K562 (cell line): ENCODE data around the gene TMEM267. TPM values are rescaled to one million over a fixed set of nuclear protein-coding genes. Genes with fewer than 3 reads are reported as not detected.
"Not testable (repeated sequence)": the region's sequence is repeated elsewhere in the genome, so short reads cannot be mapped to it uniquely, and the experiment has no call there.

Experiments used
- ATAC-seq: fragments of 200-7000 bp; cut with Tn5 transposase; 3 replicates; pipeline ENCODE4 v1.9.1; 2020; ENCODE audit warnings: moderate library complexity
- BruUV-seq: library from RNA; stranded (reverse); fragments of 400-500 nt; replicated peaks from 2 replicates; lab custom pipeline; 2021; lab: Mats Ljungman, UMichigan
- CTCF ChIA-PET: fragments of 300-600 bp; formaldehyde crosslinking; extraction: SDS; loops from one replicate; lab custom pipeline; 2021; ENCODE audit warnings: low intra/inter-chr PET ratio; lab: Yijun Ruan, JAX
- POLR2A ChIA-PET: fragments of 300-600, 350-650 bp; sonication (Branson Sonifier 250); formaldehyde crosslinking; extraction: SDS; loops from one replicate; lab custom pipeline; 2021; ENCODE audit warnings: antibody characterized with exemption, inconsistent platforms; lab: Yijun Ruan, JAX
- DNase-seq, 4 experiments: peaks; one replicate each; pipeline versions ENCODE4 v3.0.0 to v3.0.0-alpha.2; 2011 to 2018; ENCODE audit warnings: low spot score in 3 of 4, mixed read lengths in 3 of 4; ENCODE audit errors: extremely low read depth in 1 of 4
- FAIRE-seq: peaks from 2 replicates; lab custom pipeline; 2011; peaks lifted over from hg19 to GRCh38; lab: Jason Lieb, UNC
- H2AFZ ChIP-seq: 2 replicates; pipeline ENCODE4 v1.6.0; 2011; ENCODE audit warnings: low read depth, low read length, control low read depth, inconsistent platforms
- H3K27ac ChIP-seq: fragments of 200-600 bp; 3 replicates; pipeline ENCODE4 v1.8.0; 2011; ENCODE audit warnings: low read depth, mild to moderate bottlenecking, control low read depth, inconsistent platforms, low read length, moderate library complexity, mixed read lengths; ENCODE audit errors: extremely low read depth
- H3K27me3 ChIP-seq, 2 experiments: fragments of 300-600 bp in 1 of 2; 2 replicates in 1 of 2; 3 replicates in 1 of 2; pipeline versions ENCODE4 v1.6.0 to v1.8.0; 2011; ENCODE audit warnings: inconsistent platforms in 2 of 2, low read length in 2 of 2, mild to moderate bottlenecking in 1 of 2, mixed read lengths in 1 of 2, moderate library complexity in 1 of 2; ENCODE audit not compliant: control insufficient read depth in 2 of 2, insufficient read depth in 2 of 2
- H3K36me3 ChIP-seq: fragments of 300-600 bp; 3 replicates; pipeline ENCODE4 v1.8.0; 2011; ENCODE audit warnings: mild to moderate bottlenecking, low read length, inconsistent platforms; ENCODE audit not compliant: control insufficient read depth, insufficient read depth
- H3K4me1 ChIP-seq, 2 experiments: fragments of 200-600 bp in 1 of 2; replicated peaks in 1 of 2; 2 replicates in 1 of 2; 3 replicates in 1 of 2; pipeline versions ENCODE4 v1.5.1 to v1.8.0; 2011; ENCODE audit warnings: inconsistent platforms in 2 of 2, low read length in 2 of 2, mild to moderate bottlenecking in 1 of 2, mixed read lengths in 1 of 2, moderate library complexity in 1 of 2; ENCODE audit not compliant: control insufficient read depth in 2 of 2, insufficient read depth in 2 of 2
- H3K4me2 ChIP-seq: 2 replicates; pipeline ENCODE4 v1.6.1; 2011; ENCODE audit warnings: low read length, control low read depth, inconsistent platforms, mixed read lengths; ENCODE audit not compliant: insufficient read depth
- H3K4me3 ChIP-seq: fragments of 200-600 bp; sonication (generic), shearing (Covaris generic); 2 replicates; pipeline ENCODE4 v1.5.1; 2016; ENCODE audit warnings: control low read depth, inconsistent platforms
- H3K79me2 ChIP-seq: fragments of 200-600 bp; 3 replicates; pipeline ENCODE4 v1.8.0; 2011; ENCODE audit warnings: low read length, inconsistent platforms; ENCODE audit not compliant: control insufficient read depth, insufficient read depth
- H3K9ac ChIP-seq, 2 experiments: 2 replicates each; pipeline versions ENCODE4 v1.6.0 to v1.6.1; 2011; ENCODE audit warnings: low read depth in 2 of 2, low read length in 2 of 2, control low read depth in 1 of 2, inconsistent platforms in 1 of 2, mild to moderate bottlenecking in 1 of 2, mixed read lengths in 1 of 2; ENCODE audit not compliant: insufficient read depth in 1 of 2
- H3K9me1 ChIP-seq: one replicate; pipeline ENCODE4 v1.6.0; 2011; ENCODE audit warnings: inconsistent platforms, mild to moderate bottlenecking, low read length, moderate library complexity; ENCODE audit not compliant: control insufficient read depth, insufficient read depth
- H3K9me3 ChIP-seq: replicated peaks from 2 replicates; pipeline ENCODE4 v1.5.1; 2011; ENCODE audit warnings: low read depth, low read length, inconsistent platforms; ENCODE audit not compliant: control insufficient read depth, insufficient read depth
- H4K20me1 ChIP-seq: replicated peaks from 2 replicates; pipeline ENCODE4 v1.6.1; 2011; ENCODE audit warnings: low read length, inconsistent platforms, mixed read lengths; ENCODE audit not compliant: control insufficient read depth, insufficient read depth
- C11orf30 ChIP-seq: fragments of 450-650 bp; IDR thresholded peaks from 2 replicates; pipeline ENCODE4 v1.6.1; 2016; ENCODE audit warnings: low read depth, mild to moderate bottlenecking
- MAFG ChIP-seq: fragments of 450-650 bp; conservative IDR thresholded peaks from 2 replicates; pipeline ENCODE4 v1.6.1; 2016; ENCODE audit warnings: missing genetic modification characterization, missing compliant biosample characterization
- RBM25 ChIP-seq: fragments of 200-400 bp; formaldehyde crosslinking; IDR thresholded peaks from 2 replicates; pipeline ENCODE4 v1.6.1; 2018; ENCODE audit warnings: low read length, low read depth, moderate library complexity; ENCODE audit not compliant: severe bottlenecking
- TFAP4 ChIP-seq: sonication (generic); formaldehyde crosslinking; IDR thresholded peaks from 2 replicates; pipeline ENCODE4 v1.8.0; 2022; ENCODE audit warnings: missing genetic modification reagents, mild to moderate bottlenecking, moderate library complexity, borderline replicate concordance
- ZNF316 ChIP-seq: fragments of 450-650 bp; IDR thresholded peaks from 2 replicates; pipeline ENCODE4 v1.6.1; 2016
- WGBS: fragments of 100-300 bp; shearing (Covaris generic); methylation state at CpG from one replicate; pipeline ENCODE4 v1.1.6; 2016; ENCODE audit warnings: low coverage, mixed read lengths; ENCODE audit not compliant: insufficient coverage; ENCODE audit errors: missing lambda C conversion rate; 5-methylcytosine and 5-hydroxymethylcytosine counted together
- in situ Hi-C: fragments of 300-500 bp; cut with MboI; formaldehyde crosslinking; loops from 4 replicates; pipeline ENCODE4 v1.15.0; 2018; ENCODE audit warnings: inconsistent platforms, mixed read lengths
- intact Hi-C: fragments of 100-400 bp; cut with micrococcal nuclease; formaldehyde crosslinking; loops from 2 replicates; pipeline ENCODE4 v1.14.2; 2022
- polyA plus RNA-seq, 8 experiments: library from polyadenylated mRNA; depleted of rRNA in 4 of 8; stranded (reverse) in 5 of 8; unstranded in 3 of 8; fragments of >200 nt; fragmentation: Nextera tagmentation in 2 of 8; fragmentation: Illumina TruSeq in 1 of 8; extraction: Ambion mirVana in 2 of 8; extraction: Trizol in 1 of 8; gene quantifications; 2 replicates each; pipeline versions ENCODE4 v1.2.1 to v1.2.3, GENCODE V29; 2011 to 2014; ENCODE audit warnings: inconsistent platforms in 1 of 8, missing spikeins in 1 of 8
- total RNA-seq, 7 experiments: library from RNA; depleted of rRNA in 6 of 7; stranded (reverse); fragments of >200 nt in 6 of 7; fragmentation: Illumina TruSeq in 2 of 7; extraction: Trizol in 2 of 7; gene quantifications; 2 replicates each; pipeline versions ENCODE4 v1.2.1 to v1.2.3, GENCODE V29; 2011 to 2021; ENCODE audit warnings: low replicate concordance in 1 of 7

TMEM267 gene
- total and polyA plus RNA-seq, 9 of the 15 experiments (the other 6 are each of a cell fraction or from before 2014, with no cell fraction given): 8.1 to 61.1 (median 17.8) TPM

DNA sequence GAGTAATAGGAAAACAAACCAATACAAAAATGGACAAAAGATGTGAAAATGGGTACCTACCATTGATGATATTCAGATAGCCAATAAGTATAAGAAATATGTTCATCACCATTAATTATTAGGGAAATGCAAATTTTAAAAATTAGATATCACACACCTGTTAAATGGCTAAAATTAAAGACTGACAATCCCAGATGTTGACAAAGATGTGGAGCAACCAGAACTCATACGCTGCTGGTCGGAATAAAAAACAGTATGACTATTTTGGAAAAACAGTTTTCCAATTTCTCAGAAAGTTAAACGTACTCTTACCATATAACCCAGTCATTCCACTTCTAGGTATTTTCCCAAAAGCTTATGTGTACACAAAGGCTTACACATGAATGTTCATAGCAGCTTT is 27.1 kb downstream of the TMEM267 start:
- TF ChIP-seq RBM25 (peak; percentile 55), TFAP4 (CRISPR knock-in tag) (no peak)
- Histone ChIP-seq H3K4me1 (no peaks in the 10 kb centered on the region), H2AFZ (no peak overlapping the region), H3K36me3 (peaks cover 23% of the 10 kb centered on the region), H3K27ac (no peak overlapping the region), H3K9me1 (no peaks in the 10 kb centered on the region), H3K79me2 (no peaks in the 10 kb centered on the region), H3K27me3 (no peaks in the 10 kb centered on the region), H3K4me3 (no peak overlapping the region), H3K9me3 (no peaks in the 10 kb centered on the region; the same call in 1 of the 2 replicates), H4K20me1 (no peaks in the 10 kb centered on the region), H3K4me2 (no peak overlapping the region), H3K9ac (no peak overlapping the region)
- CTCF ChIA-PET: no interaction called here
- in situ Hi-C loops: no loop called here
- POLR2A ChIA-PET: interaction anchor here (1.1 kb wide), 1 partner anchor 45 kb away, joined by 3 read pairs; no protein-coding TSS in a partner anchor
- DNase-seq (no peak), ATAC-seq (no peak), FAIRE-seq (no peak)
- no TSS peak for BruUV-seq
- intact Hi-C loops: no loop called here
- WGBS: 91% methylated on average over 3 of the region's 3 CpGs

DNA sequence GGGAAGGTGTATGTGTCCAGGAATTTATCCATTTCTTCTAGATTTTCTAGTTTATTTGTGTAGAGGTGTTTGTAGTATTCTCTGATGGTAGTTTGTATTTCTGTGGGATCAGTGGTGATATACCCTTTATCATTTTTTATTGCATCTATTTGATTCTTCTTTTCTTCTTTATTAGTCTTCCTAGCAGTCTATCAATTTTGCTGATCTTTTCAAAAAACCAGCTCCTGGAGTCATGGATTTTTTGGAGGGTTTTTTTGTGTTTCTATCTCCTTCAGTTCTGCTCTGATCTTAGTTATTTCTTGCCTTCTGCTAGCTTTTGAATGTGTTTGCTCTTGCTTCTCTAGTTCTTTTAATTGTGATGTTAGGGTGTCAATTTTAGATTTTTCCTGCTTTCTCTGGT is 42.1 kb downstream of the TMEM267 start:
- H3K79me2 ChIP-seq, H3K27me3 ChIP-seq, in situ Hi-C loops, H3K9me1 ChIP-seq, BruUV-seq, H3K27ac ChIP-seq, POLR2A ChIA-PET, H3K4me1 ChIP-seq, CTCF ChIA-PET, H2AFZ ChIP-seq, H4K20me1 ChIP-seq, H3K4me2 ChIP-seq, H3K4me3 ChIP-seq, DNase-seq, intact Hi-C loops, H3K9ac ChIP-seq, FAIRE-seq, ATAC-seq, H3K9me3 ChIP-seq: not testable (repeated sequence)
- TF ChIP-seq C11orf30: peak; percentile 70
- TF ChIP-seq MAFG: peak; percentile 50
- TF ChIP-seq ZNF316: peak; percentile 88
- H3K36me3 ChIP-seq: peaks cover 18% of the 10 kb centered on the region
